ENCODE data around the gene PSMB9. TPM values are rescaled to one million over a fixed set of nuclear protein-coding genes. Genes with fewer than 3 reads are reported as not detected.

The PSMB9 gene
- total and polyA plus RNA-seq, 2 experiments from 2014 or later, result 2.8 to 5.5 TPM

GRCh38 chr6:32889533-32889932 is 35.5 kb downstream of the PSMB9 start:
- H3K36me3 Mint-ChIP-seq (ENCODE audit: low read depth), result no peaks in the 10 kb centered on the region
- H3K27me3 Mint-ChIP-seq (ENCODE audit: insufficient read depth, low read depth, poor library complexity), result peaks cover 9% of the 10 kb centered on the region
- H3K9me3 Mint-ChIP-seq, result no peaks in the 10 kb centered on the region; the same call in 2 of the 3 replicates
- H3K4me1 Mint-ChIP-seq, result 0 out of 3 replicates have a peak, but pooled peaks cover 2% of the 10 kb centered on the region
- no peak overlapping the region for H3K27ac Mint-ChIP-seq
- H3K4me3 Mint-ChIP-seq, result no peak overlapping the region
- H3K4me3 ChIP-seq, result no peak overlapping the region
- no peaks in the 10 kb centered on the region for H3K27me3 ChIP-seq (ENCODE audit: insufficient read depth)
- H4K20me1 ChIP-seq (replicated peaks; ENCODE audit: insufficient read depth), result no peaks in the 10 kb centered on the region
- H3F3A ChIP-seq (replicated peaks; ENCODE audit: low read depth), result no peaks in the 10 kb centered on the region
- H3K27ac ChIP-seq (ENCODE audit: low read depth), result no peak overlapping the region
- no peak overlapping the region for H3K4me2 ChIP-seq
- H3K9me2 ChIP-seq (ENCODE audit: insufficient read depth), result no peaks in the 10 kb centered on the region
- no peaks in the 10 kb centered on the region for H3K36me3 ChIP-seq (ENCODE audit: insufficient read depth)
- ATAC-seq (no peak), DNase-seq (ENCODE audit: low spot score) (no peak)
- no peak overlapping the region for H2AFZ ChIP-seq
- H3K4me1 ChIP-seq (ENCODE audit: insufficient read depth), result no peaks in the 10 kb centered on the region
- TF ChIP-seq JUNB (IDR thresholded peaks at IDR 0.05; ENCODE audit: unreplicated experiment) (no peak), ZNF462 (CRISPR knock-in tag; IDR thresholded peaks at IDR 0.05) (no peak), ETS1 (IDR thresholded peaks at IDR 0.05) (no peak), STAT1 (IDR thresholded peaks at IDR 0.05; ENCODE audit: unreplicated experiment) (no peak), ZNF114 (CRISPR knock-in tag; IDR thresholded peaks at IDR 0.05) (no peak), POLR2AphosphoS5 (IDR thresholded peaks at IDR 0.05; ENCODE audit: low read depth) (no peak), REST (IDR thresholded peaks at IDR 0.05; ENCODE audit: unreplicated experiment) (no peak), ZNF331 (CRISPR knock-in tag; IDR thresholded peaks at IDR 0.05; ENCODE audit: low read depth) (no peak), CTCF (conservative IDR thresholded peaks at IDR 0.05; ENCODE audit: low read depth in 2 of 2) (no peak), NANOG (IDR thresholded peaks at IDR 0.05; ENCODE audit: borderline replicate concordance) (no peak), EZH2 (IDR thresholded peaks at IDR 0.05; ENCODE audit: low read depth, unreplicated experiment) (no peak), CREB1 (CRISPR knock-in tag; IDR thresholded peaks at IDR 0.05; ENCODE audit: low read depth) (no peak), EZH2phosphoT487 (IDR thresholded peaks at IDR 0.05; ENCODE audit: unreplicated experiment) (no peak)
- no peaks in the 10 kb centered on the region for H3K79me2 ChIP-seq (replicated peaks; ENCODE audit: insufficient read depth)
